HG02798 (cell line): ENCODE measurements around the gene FCGR3B.
"Not testable (repeated sequence)": the region's sequence is repeated elsewhere in the genome, so short reads cannot be mapped to it uniquely, and the experiment has no call there.

Experiments
- ATAC-seq: cut with Tn5 transposase; IDR thresholded peaks from one replicate; pipeline ENCODE4 v1.9.1; 2021; ENCODE audit warnings: mild to moderate bottlenecking; ENCODE audit not compliant: unreplicated experiment, poor library complexity

Gene FCGR3B

GRCh38 chr1:161642697-161643096 lies 11.7 kb upstream of the FCGR3B start:
- ATAC-seq, result not testable (repeated sequence)

GRCh38 chr1:161639203-161639602 lies 8.2 kb upstream of the FCGR3B start:
- not testable (repeated sequence) for ATAC-seq

GRCh38 chr1:161638251-161638993 lies 7.4 kb upstream of the FCGR3B start:
- ATAC-seq, result not testable (repeated sequence)

GRCh38 chr1:161636976-161637375 lies 6.0 kb upstream of the FCGR3B start:
- ATAC-seq, result not testable (repeated sequence)

GRCh38 chr1:161636189-161636782 lies 5.3 kb upstream of the FCGR3B start:
- ATAC-seq, result not testable (repeated sequence)

GRCh38 chr1:161634993-161635392 lies 4.0 kb upstream of the FCGR3B start:
- ATAC-seq, result not testable (repeated sequence)

- ATAC-seq, result not testable (repeated sequence)
These were observed 741 bp downstream of the FCGR3B start for GRCh38 chr1:161630128-161630742.

GRCh38 chr1:161626445-161627146 lies 4.4 kb downstream of the FCGR3B start:
- not testable (repeated sequence) for ATAC-seq

GRCh38 chr1:161624605-161625004 lies 6.4 kb downstream of the FCGR3B start:
- not testable (repeated sequence) for ATAC-seq

- ATAC-seq, result peak; percentile 41
These were observed 7.5 kb downstream of the FCGR3B start for GRCh38 chr1:161623401-161624051.

- ATAC-seq, result peak; percentile 31
These were observed 8.9 kb downstream of the FCGR3B start for GRCh38 chr1:161622054-161622453.

- ATAC-seq, result peak; percentile 53
These were observed 9.6 kb downstream of the FCGR3B start for GRCh38 chr1:161621181-161622000.

GRCh38 chr1:161620399-161620798 lies 10.6 kb downstream of the FCGR3B start:
- not testable (repeated sequence) for ATAC-seq

- not testable (repeated sequence) for ATAC-seq
These were observed 12.5 kb downstream of the FCGR3B start for GRCh38 chr1:161618517-161618916.

GRCh38 chr1:161616417-161616816 lies 14.6 kb downstream of the FCGR3B start:
- not testable (repeated sequence) for ATAC-seq

- ATAC-seq, result not testable (repeated sequence)
These were observed 17.8 kb downstream of the FCGR3B start for GRCh38 chr1:161613142-161613514.

- ATAC-seq, result peak; percentile 93
These were observed 18.4 kb downstream of the FCGR3B start for GRCh38 chr1:161612322-161613141.

GRCh38 chr1:161611866-161612321 lies 19.1 kb downstream of the FCGR3B start:
- ATAC-seq, result not testable (repeated sequence)
